HG02870 (cell line): ENCODE data around the gene TERT.
"Not testable (repeated sequence)": the region's sequence is repeated elsewhere in the genome, so short reads cannot be mapped to it uniquely, and the experiment has no call there.

Experiments used
- ATAC-seq: cut with Tn5 transposase; IDR thresholded peaks from one replicate; pipeline ENCODE4 v1.9.1; 2021; ENCODE audit warnings: mild to moderate bottlenecking, moderate library complexity; ENCODE audit not compliant: unreplicated experiment

TERT gene

GRCh38 chr5:1280177-1281037 lies 14.5 kb downstream of the TERT start:
- ATAC-seq: no peak

GRCh38 chr5:1279443-1280151 lies 15.3 kb downstream of the TERT start:
- no peak for ATAC-seq

- ATAC-seq: no peak
These were observed 16.0 kb downstream of the TERT start for GRCh38 chr5:1278656-1279442.

- ATAC-seq: no peak
These were observed 16.7 kb downstream of the TERT start for GRCh38 chr5:1278216-1278615.

- no peak for ATAC-seq
These were observed 17.1 kb downstream of the TERT start for GRCh38 chr5:1277781-1278180.

GRCh38 chr5:1277331-1277730 lies 17.5 kb downstream of the TERT start:
- no peak for ATAC-seq

GRCh38 chr5:1276930-1277329 lies 17.9 kb downstream of the TERT start:
- ATAC-seq: no peak

- ATAC-seq: not testable (repeated sequence)
These were observed 19.2 kb downstream of the TERT start for GRCh38 chr5:1275397-1276391.

- ATAC-seq: no peak
These were observed 20.4 kb downstream of the TERT start for GRCh38 chr5:1274471-1274870.

GRCh38 chr5:1273745-1274144 lies 21.1 kb downstream of the TERT start:
- ATAC-seq: no peak

GRCh38 chr5:1272201-1272600 lies 22.7 kb downstream of the TERT start:
- ATAC-seq: no peak

GRCh38 chr5:1270933-1271914 lies 23.6 kb downstream of the TERT start:
- ATAC-seq: no peak

- no peak for ATAC-seq
These were observed 24.4 kb downstream of the TERT start for GRCh38 chr5:1270426-1270825.

- no peak for ATAC-seq
These were observed 26.2 kb downstream of the TERT start for GRCh38 chr5:1268666-1269065.

- ATAC-seq: no peak
These were observed 26.8 kb downstream of the TERT start for GRCh38 chr5:1268056-1268455.

- not testable (repeated sequence) for ATAC-seq
These were observed 27.4 kb downstream of the TERT start for GRCh38 chr5:1267464-1267863.

- no peak for ATAC-seq
These were observed 28.1 kb downstream of the TERT start for GRCh38 chr5:1266791-1267190.

- ATAC-seq: no peak
These were observed 29.1 kb downstream of the TERT start for GRCh38 chr5:1265461-1266455.
